HG03439 (cell line): ENCODE measurements around the gene LRRN4.
"Not testable (repeated sequence)": the region's sequence is repeated elsewhere in the genome, so short reads cannot be mapped to it uniquely, and the experiment has no call there.

ENCODE experiments used
- ATAC-seq: cut with Tn5 transposase; IDR thresholded peaks from one replicate; pipeline ENCODE4 v1.9.1; 2021; ENCODE audit warnings: mild to moderate bottlenecking, moderate library complexity; ENCODE audit not compliant: unreplicated experiment

LRRN4 gene

GRCh38 chr20:6060213-6060612, 6.4 kb upstream of the LRRN4 start:
- ATAC-seq, result no peak

GRCh38 chr20:6058684-6059295, 4.9 kb upstream of the LRRN4 start:
- ATAC-seq, result no peak

GRCh38 chr20:6057691-6058090, 3.8 kb upstream of the LRRN4 start:
- no peak for ATAC-seq

DNA sequence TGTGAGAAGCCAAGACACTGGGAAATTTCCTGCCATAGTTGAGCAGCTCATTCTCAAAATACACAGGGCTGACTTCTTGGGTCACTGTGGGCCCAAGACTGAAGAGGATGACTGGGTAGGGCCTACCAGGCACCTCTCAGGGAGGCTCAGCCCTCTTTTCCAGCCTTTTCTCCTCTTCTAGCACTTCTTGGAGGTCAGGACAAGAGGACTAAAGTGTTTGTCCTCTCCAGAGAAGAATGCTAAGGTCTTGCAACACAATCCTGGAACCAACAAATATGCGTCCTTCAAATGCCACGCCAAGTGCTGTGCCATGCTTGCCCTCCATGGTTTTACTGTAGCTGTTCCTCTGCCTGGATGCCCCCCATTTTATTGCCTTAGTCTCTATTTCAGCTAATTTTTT, 3.3 kb upstream of the LRRN4 start:
- ATAC-seq, result no peak

- no peak for ATAC-seq
Observed at GRCh38 chr20:6055981-6056569, 2.2 kb upstream of the LRRN4 start.

GRCh38 chr20:6055161-6055783, 1.4 kb upstream of the LRRN4 start:
- ATAC-seq, result no peak

DNA sequence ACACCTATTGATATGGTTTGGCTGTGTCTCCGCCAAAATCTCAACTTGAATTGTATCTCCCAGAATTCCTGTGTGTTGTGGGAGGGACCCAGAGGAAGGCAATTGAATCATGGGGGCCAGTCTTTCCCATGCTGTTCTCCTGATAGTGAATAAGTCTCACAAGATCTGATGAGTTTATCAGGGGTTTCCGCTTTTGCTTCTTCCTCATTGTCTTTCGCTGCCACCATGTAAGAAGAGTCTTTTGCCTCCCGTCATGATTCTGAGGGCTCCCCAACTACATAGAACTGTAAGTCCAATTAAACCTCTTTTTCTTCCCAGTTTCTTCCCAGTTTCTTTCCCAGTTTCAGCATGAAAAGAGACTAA, 810 bp upstream of the LRRN4 start:
- not testable (repeated sequence) for ATAC-seq

DNA sequence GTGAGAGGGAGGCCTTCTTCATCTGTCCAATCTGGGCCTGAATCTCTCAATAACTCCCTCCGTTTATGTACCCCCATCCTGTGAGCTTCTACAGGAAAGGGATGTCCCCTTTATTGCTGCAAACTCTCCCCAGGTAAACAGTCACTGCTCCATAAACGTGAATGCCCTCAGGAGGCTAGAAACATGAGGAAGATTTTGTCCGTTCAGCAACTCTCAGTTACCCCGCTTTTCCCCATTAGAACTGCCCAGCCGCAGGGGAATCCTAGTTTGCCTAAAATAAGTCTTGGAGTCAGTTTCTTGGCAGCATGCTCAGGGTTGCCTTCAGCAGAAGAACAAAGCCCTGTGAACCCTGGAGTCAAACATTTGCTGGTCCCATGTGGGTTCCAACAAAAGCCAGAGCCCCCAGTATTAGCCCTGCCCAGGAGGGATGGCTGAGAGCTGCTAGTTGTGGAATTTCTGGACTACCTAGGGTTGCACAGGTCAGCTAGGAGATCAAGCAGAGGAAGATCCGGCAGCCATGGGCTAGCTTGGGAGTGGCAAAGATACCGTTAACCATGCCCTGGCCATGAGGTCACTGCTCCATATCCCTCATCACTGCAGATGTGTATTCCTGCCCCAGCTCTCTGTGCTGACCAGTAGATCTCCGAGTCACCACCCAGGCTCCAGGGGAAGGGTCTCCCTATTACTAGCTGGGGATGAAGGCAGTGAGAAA, 640 bp downstream of the LRRN4 start:
- ATAC-seq, result no peak

GRCh38 chr20:6051505-6051904, 2.4 kb downstream of the LRRN4 start:
- ATAC-seq, result no peak

DNA sequence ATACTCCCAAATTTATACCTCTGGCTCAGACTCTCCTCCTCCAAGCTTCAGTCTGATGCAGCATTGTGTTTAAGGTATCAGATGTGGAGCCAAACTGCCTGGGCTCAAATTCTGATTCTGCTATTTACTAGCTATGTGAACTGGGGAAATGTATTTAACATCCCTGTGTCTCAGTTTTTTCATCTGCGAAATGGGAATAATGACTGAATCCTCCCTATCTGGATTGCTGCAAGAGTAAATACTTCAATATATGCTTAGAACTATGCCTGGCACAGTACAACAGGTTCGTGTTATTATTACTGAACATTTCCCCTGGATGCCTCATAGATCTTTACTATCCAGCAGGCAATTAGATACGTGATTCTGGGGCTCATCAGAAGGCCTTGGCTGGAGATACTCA, 5.5 kb downstream of the LRRN4 start:
- no peak for ATAC-seq

GRCh38 chr20:6046432-6046831, 7.4 kb downstream of the LRRN4 start:
- no peak for ATAC-seq

DNA sequence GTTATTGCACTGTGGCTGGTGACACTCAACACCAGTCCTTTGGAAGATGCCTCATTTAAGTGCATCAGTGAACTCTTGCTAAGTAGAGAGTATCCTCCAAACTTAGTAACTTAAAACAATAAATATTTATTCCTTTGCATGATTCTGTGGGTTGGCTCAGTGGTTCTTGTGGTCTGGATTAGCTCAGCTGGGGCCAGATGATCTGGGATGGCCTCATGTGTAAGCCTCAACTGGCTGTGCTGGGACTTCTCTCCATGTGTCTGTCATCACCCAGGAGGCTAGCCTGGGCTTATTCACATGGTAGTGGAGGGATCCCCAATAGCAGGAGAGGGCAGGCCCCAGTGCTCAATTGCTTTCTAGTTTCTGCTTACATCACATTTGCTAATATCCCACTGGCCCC, 8.3 kb downstream of the LRRN4 start:
- no peak for ATAC-seq

DNA sequence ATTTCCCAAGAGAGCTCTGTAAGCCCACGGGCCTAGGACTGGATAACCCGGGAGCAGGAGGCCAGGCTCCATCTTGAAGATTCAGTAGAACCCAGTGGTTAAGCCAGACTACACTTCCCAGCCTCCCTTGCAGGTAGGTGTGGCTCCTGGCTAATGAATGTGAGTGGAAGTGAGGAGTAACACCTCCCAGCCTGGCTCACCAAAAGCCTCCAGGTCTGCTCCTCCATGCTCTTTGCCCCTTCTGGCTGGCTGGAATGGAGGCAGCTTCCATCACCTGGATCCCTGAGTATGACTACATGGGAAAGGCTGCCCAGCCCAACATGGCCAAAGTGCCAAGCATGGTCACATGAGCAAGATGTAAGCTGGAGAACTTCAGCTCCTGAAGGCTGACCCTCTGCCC, 9.7 kb downstream of the LRRN4 start:
- ATAC-seq, result no peak

- ATAC-seq, result no peak
Observed at GRCh38 chr20:6041808-6042265, 12.0 kb downstream of the LRRN4 start.

- no peak for ATAC-seq
Observed at GRCh38 chr20:6040958-6041807, 12.7 kb downstream of the LRRN4 start.

GRCh38 chr20:6040540-6040939, 13.3 kb downstream of the LRRN4 start:
- ATAC-seq, result no peak

DNA sequence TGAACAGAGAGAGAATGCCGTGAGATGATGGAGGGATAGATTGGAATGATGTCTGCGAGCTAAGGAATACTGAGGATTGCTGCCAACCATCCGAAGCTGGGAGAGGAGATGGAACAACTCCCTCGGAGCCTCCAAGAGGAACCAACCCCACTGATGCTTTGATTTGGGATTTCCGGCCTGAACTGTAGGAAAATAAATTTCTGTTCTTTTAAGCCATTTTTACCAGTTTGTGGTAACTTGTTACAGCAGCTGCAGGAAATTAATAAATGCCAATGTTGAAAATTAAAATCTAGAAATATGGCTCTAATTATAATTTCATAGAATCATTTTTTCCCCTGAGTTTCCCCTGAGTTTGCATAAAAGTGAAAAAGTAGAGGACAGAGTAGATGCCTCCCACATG, 14.1 kb downstream of the LRRN4 start:
- no peak for ATAC-seq

GRCh38 chr20:6038256-6038655, 15.6 kb downstream of the LRRN4 start:
- no peak for ATAC-seq

DNA sequence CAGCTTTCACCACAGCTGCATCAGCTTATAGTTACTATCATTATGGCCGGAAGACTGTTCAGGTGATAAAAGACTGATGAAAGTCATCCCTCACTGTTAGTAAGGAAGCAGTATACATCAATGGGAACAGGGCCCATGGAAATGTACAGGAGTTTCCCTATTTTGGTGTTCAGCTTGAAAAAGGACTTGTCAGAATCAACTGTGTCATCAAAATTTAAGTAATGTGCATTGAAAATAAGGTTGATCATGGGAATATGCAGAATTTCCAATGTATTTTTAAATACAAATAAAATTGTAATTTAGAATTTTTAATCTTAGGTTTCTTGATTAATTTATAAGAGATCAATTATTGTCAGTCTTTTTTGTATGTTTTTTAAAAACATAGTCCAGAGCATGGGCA, 16.8 kb downstream of the LRRN4 start:
- ATAC-seq, result no peak

DNA sequence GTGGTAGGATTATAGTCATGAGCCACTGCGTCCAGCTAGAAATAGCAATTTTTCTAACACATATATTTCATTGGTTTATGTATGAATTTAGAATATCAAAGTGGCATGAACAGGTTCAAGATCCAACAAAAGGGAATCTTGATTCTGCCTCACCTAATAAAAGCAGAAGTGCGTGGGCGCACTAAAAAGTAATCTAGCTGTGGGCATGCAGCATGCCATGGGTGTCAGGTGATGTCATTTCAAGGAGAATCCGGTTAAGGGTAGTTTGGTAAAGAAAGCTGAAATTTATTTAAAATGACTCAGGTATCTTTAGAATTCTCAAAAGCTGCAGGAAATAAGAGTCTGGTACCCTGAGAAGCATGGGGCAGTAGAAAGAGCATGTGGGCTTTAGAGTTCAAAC, 17.6 kb downstream of the LRRN4 start:
- no peak for ATAC-seq
